ENCODE results near the gene RPS15. TPM values are rescaled to one million over a fixed set of nuclear protein-coding genes. Genes with fewer than 3 reads are reported as not detected.
A peak's percentile ranks its signal among the peaks of the same experiment; 100 is the strongest.

The RPS15 gene
- total RNA-seq, 6 experiments from 2014 or later: 1,047 to 1,358 (median 1,277) TPM

- Mint-ChIP-seq H3K4me1 (ENCODE audit: low read depth) (peaks cover 44% of the 10 kb centered on the region), H3K27ac (peak overlapping the region; percentile 76)
- DNase-seq: no peak
Measured at GRCh38 chr19:1410136-1410786, 27.9 kb upstream of the RPS15 start.

GRCh38 chr19:1410789-1411188 lies 27.4 kb upstream of the RPS15 start:
- no peak for TF ChIP-seq CTCF (IDR thresholded peaks at IDR 0.05)
- no peaks in the 10 kb centered on the region for H3K9me3 Mint-ChIP-seq
- H3K4me1 Mint-ChIP-seq (ENCODE audit: low read depth): peaks cover 50% of the 10 kb centered on the region
- H3K36me3 Mint-ChIP-seq (ENCODE audit: low read depth): peaks cover 6% of the 10 kb centered on the region
- H3K4me3 Mint-ChIP-seq: peak overlapping the region; percentile 98
- no peaks in the 10 kb centered on the region for H3K27me3 Mint-ChIP-seq (ENCODE audit: insufficient read depth)
- H3K27ac Mint-ChIP-seq: peak overlapping the region; percentile 76
- no peak for DNase-seq

More at GRCh38 chr19:1410136-1410786, 27.9 kb upstream of the RPS15 start:
- no peak for TF ChIP-seq CTCF (IDR thresholded peaks at IDR 0.05)
- H3K27me3 Mint-ChIP-seq (ENCODE audit: insufficient read depth): no peaks in the 10 kb centered on the region
- H3K9me3 Mint-ChIP-seq: no peaks in the 10 kb centered on the region
- H3K36me3 Mint-ChIP-seq (ENCODE audit: low read depth): peaks cover 6% of the 10 kb centered on the region
- peak overlapping the region; percentile 98 for H3K4me3 Mint-ChIP-seq

GRCh38 chr19:1411255-1412191 lies 26.7 kb upstream of the RPS15 start:
- peak overlapping the region; percentile 76 for H3K27ac Mint-ChIP-seq
- H3K4me3 Mint-ChIP-seq: no peak overlapping the region
- H3K27me3 Mint-ChIP-seq (ENCODE audit: insufficient read depth): no peaks in the 10 kb centered on the region
- no peak for TF ChIP-seq CTCF (IDR thresholded peaks at IDR 0.05)
- H3K9me3 Mint-ChIP-seq: no peaks in the 10 kb centered on the region
- H3K36me3 Mint-ChIP-seq (ENCODE audit: low read depth): peaks cover 6% of the 10 kb centered on the region
- H3K4me1 Mint-ChIP-seq (ENCODE audit: low read depth): peaks cover 55% of the 10 kb centered on the region
- no peak for DNase-seq

GRCh38 chr19:1412323-1412923 lies 25.8 kb upstream of the RPS15 start:
- Mint-ChIP-seq H3K9me3 (no peaks in the 10 kb centered on the region), H3K4me1 (ENCODE audit: low read depth) (peaks cover 56% of the 10 kb centered on the region), H3K4me3 (no peak overlapping the region), H3K36me3 (ENCODE audit: low read depth) (peaks cover 7% of the 10 kb centered on the region), H3K27me3 (ENCODE audit: insufficient read depth) (no peaks in the 10 kb centered on the region), H3K27ac (no peak overlapping the region)
- no peak for TF ChIP-seq CTCF (IDR thresholded peaks at IDR 0.05)
- no peak for DNase-seq

GRCh38 chr19:1412995-1413800 lies 25.0 kb upstream of the RPS15 start:
- H3K27me3 Mint-ChIP-seq (ENCODE audit: insufficient read depth): no peaks in the 10 kb centered on the region
- no peak overlapping the region for H3K4me3 Mint-ChIP-seq
- no peak for DNase-seq
- H3K9me3 Mint-ChIP-seq: no peaks in the 10 kb centered on the region
- no peak for TF ChIP-seq CTCF (IDR thresholded peaks at IDR 0.05)
- H3K36me3 Mint-ChIP-seq (ENCODE audit: low read depth): peaks cover 11% of the 10 kb centered on the region
- H3K27ac Mint-ChIP-seq: no peak overlapping the region
- peaks cover 59% of the 10 kb centered on the region for H3K4me1 Mint-ChIP-seq (ENCODE audit: low read depth)
